EL (cell line): ENCODE data around the gene PTPRN.
"Not testable (repeated sequence)": the region's sequence is repeated elsewhere in the genome, so short reads cannot be mapped to it uniquely, and the experiment has no call there.

Source experiments
- DNase-seq: peaks from one replicate; pipeline ENCODE4 v3.0.0-alpha.2; 2016

The PTPRN gene

GRCh38 chr2:219309278-219309677 lies at the start of gene PTPRN:
Gene PTPRN, minus strand, starts transcription at chr2:219309401. Its CDS starts 69 bp downstream, at chr2:219309332.
- no peak for DNase-seq

DNA sequence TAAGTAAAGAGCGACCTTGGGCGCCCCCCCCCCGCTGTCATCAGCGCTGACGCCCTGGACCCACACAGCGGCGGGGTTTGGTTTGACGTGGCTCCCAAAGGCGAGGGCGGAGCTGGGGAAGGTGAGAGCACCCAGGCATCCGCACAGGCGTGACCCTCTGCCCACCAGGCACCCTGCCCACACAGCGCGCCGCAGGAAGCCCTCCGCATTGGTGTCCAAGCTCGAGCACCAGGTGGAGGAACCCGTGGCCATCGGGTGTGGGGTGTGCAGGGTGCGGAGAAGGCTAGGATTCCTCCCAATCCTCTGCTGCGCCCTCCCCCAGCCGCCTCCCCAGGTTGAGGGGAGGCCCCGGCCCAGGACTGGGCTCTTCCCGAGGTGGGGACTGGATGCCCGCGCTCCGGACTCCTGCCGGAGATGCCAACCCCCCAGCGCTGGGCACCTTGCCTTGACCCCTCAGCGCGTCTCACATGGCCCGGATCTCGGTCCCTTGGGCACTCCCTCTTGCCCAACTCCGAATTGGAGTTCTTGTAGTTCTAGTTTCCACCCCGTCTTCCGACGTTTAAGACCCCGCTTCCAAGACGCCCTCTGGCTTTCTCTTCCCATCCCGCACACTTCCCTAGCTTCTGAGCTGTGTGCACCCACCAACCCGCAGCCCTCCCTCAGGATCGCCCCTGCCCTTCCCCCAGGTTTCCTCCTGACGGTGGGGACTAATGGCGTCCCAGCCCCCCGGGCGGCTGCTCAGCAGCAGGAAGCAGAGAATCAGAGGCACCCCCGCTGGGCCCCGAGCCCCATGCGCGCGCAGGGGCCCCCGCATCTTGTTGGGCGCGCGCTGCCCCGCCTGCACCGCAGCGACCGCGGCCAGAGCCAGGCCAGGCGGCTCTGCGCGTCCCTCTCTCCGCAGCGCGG lies 49.2 kb upstream of the PTPRN start:
- no peak for DNase-seq

- no peak for DNase-seq
These were observed 47.6 kb upstream of the PTPRN start for GRCh38 chr2:219356834-219357233.

- DNase-seq, result no peak
These were observed 45.4 kb upstream of the PTPRN start for GRCh38 chr2:219354582-219354981.

DNA sequence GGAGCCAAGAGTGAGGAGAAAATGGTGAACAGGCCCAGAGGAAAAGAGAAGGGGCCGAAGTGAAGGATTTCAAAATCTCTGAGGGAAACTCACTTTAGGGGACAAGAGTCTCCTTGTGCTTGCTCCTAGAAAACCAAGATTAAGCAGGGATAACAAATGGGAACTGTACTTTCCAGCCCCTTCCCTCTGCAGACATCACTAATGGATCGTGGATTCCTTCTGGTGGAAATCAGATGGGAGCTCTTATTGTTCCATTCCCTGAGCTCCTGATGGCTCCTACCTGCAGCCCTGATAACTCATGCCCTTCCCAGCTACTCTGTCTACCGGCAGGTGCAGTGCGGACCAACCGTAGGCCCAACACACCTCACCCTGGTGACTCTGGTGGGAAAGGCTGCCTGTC lies 43.9 kb upstream of the PTPRN start:
- no peak for DNase-seq

DNA sequence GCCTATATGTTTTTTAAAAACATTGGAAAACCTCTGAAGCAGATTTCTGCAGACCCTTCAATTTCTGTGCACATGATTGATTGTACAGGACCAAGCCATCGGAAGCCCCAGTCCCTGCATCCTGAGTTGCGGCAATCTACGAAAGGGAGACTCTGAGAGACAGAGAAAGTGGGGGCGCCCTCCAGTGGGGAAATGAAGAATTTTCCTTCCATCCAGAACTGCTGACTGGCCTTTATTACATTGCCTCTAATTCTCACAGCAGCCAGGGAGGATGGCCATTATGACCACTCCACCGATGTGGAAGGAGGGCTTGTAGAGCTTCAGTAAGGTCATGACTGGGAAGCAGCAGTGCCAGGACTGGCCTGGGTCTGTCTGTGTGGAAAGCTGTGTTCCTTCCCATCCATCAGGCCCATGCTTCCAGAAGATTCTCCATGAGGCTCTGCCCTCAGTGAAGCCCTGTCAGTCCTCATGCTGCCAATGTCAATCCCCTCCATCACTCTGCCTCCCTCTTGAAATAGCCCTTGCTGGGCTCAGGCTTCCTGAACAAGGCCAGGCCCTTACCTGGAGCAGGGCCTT lies 43.3 kb upstream of the PTPRN start:
- peak; percentile 66 for DNase-seq

- DNase-seq, result peak; percentile 42
These were observed 41.6 kb upstream of the PTPRN start for GRCh38 chr2:219350710-219351221.

DNA sequence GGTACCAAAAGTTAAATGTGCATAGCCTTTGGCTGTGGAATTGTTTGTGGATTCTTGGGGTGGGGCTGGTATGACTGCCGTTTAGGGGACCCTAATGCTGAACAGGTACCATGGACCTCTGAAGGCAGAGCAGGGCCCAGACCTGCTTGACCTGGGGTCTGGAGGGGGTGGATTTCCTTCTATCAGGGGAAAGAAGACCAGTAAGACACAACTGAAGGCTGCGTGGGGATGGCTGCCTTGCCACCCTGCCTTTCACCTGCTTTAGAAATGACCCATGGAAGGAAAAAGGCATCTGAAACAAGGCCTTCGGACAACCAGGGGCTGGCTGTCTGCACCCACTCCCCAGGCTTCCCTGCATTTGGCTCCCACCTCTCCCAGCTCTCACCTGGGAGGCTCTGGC lies 41.0 kb upstream of the PTPRN start:
- no peak for DNase-seq

DNA sequence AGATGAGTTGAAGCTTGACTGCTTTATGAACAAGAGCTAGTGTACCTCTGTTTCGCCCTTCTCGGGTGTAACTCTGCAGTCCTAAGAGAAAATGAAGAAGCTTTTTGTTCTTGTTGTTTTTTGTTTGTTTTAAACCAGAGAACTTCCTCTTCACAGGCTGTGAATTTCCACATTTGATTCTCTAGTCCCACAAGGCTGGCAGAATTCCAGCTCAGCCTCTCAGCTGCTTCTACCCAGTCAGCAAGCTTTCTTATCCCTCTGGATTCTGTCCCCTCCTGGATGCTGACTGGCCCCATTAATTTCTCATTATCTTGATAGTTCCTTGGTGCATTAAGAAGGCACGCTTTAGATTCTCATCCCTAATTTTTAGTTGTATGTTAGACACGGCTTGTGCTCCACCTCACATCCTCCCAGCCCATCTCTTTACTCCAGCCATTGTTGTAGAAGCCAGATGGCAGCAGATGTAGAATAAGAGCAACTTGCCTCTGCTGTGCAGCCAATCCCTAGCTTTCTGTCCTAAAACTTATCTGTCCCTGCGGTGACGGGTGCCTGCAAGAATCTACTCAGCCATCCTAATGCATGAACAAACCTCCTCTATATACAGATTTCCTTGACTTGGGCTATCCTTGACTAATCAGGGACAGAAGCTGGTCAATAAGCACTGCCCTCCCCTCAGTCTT lies 35.7 kb upstream of the PTPRN start:
- DNase-seq, result no peak

DNA sequence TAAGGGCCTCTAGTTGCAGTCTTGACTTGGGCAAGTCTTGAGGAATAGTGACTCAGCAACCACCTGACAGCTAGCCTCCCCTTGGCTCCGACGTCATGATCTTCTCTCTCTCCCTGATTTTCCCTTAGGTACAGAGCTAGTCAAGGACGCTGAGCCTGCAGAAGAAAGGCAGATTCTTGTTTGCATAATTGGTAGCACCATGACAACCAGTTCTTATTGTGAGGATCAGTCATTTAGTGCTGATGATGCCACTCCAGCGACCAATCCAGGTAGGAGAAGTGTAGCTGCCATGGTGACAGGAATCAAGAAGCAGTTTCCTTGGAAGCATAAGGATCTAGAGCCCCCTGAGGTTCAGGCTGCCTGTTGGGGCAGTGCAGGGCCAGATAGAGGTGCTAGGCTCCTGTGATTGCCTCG lies 26.2 kb upstream of the PTPRN start:
- no peak for DNase-seq

- no peak for DNase-seq
These were observed 24.9 kb upstream of the PTPRN start for GRCh38 chr2:219334076-219334475.

- DNase-seq, result no peak
These were observed 23.3 kb upstream of the PTPRN start, which contains the start of gene RESP18 for GRCh38 chr2:219332542-219332941. Gene RESP18, minus strand, starts transcription at chr2:219332744.

GRCh38 chr2:219331560-219332213 lies 22.5 kb upstream of the PTPRN start:
- no peak for DNase-seq

- DNase-seq, result no peak
These were observed 18.5 kb upstream of the PTPRN start for GRCh38 chr2:219327719-219328118.

DNA sequence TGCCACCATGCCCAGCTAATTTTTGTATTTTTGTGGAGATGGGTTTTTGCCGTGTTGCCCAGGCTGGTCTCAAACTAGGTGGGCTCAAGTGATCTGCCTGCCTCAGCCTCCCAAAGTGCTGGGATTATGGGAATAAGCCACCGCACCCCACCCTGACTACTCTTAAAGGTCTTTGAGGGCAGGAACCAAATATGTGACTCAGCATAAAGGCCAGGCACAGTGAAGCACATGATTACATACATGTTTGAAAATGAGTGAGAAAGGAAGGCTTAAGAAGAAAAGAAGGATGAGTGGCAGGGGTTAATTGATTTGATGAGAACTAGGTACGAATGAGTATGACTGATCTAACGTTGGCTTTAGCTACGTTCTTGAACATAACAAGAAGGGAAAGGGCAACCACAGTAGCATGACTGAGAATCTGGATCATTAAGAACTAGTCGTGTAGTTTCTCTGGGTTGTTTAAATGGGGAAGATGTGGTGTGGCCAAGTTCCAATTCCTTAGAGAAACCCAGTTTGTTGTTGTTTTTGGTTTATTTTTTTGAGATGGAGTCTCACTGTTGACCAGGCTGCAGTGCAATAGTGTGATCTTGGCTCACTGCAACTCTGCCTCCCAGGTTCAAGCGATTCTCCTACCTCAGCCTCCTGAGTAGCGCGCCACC lies 16.6 kb upstream of the PTPRN start:
- no peak for DNase-seq

GRCh38 chr2:219325136-219325535 lies 15.9 kb upstream of the PTPRN start:
- no peak for DNase-seq

DNA sequence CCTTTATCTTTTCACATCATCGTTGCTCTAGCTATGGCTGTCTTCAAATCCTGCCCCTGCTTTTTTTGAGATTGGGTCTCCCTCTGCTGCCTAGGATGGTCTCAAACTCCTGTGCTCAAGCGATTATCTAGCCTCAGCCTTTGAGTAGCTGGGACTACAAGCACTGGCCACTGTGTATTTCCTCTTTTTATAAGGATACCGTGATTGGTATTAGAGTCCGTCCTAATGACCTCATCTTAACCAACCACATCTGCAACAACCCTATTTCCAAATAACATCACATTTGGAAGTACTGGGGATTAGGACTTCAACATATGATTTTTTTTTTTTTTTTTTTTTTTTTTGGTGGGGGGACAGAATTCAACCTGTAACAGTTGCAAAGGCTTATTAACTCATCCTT lies 14.2 kb upstream of the PTPRN start:
- no peak for DNase-seq

DNA sequence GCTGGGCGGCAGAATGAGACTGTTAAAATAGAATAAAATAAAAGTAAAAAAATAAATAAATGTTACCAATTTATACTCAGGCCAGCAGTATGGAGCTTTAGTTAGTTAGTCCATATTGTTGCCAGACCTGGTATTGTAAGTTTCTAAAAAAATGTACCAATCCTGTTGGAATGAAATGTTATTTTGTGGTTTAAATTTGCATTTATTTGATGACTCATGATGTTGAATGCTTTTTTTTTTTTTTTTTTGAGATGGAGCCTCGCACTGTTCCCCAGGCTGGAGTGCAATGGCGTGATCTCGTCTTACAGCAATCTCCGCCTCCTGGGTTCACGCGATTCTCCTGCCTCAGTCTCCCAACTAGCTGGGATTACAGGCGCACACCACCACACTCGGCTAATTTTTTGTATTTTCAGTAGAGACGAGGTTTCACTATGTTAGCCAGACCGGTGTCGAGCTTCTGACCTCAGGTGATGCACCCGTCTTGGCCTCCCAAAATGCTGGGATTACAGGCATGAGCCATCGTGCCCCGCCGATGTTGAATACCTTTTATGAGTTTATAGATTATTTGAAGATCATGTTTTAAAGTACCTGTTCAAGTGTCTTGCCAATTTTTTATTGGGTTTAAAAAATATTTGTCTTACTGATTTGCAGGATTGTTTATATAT lies 5.7 kb upstream of the PTPRN start:
- no peak for DNase-seq

DNA sequence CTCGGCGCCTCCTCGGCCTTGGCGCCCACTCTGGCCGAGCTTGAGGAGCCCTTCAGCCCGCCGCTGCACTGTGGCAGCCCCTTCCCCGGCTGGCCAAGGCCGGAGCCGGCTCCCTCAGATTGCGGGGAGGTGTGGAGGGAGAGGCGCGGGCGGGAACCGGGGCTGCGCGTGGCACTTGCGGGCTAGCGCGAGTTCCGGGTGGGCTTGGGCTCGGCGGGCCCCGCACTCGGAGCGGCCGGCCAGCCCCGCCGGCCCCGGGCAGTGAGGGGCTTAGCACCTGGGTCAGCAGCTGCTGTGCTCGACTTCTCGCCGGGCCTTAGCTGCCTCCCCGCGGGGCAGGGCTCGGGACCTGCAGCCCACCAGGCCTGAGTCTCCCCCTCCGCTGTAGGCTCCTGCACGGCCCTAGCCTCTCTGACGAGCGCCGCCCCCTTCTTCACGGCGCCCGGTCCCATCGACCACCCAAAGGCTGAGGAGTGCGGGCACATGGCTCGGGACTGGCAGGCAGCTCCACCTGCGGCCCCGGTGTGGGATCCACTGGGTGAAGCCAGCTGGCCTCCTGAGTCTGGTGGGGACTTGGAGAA lies 3.6 kb upstream of the PTPRN start:
- not testable (repeated sequence) for DNase-seq

DNA sequence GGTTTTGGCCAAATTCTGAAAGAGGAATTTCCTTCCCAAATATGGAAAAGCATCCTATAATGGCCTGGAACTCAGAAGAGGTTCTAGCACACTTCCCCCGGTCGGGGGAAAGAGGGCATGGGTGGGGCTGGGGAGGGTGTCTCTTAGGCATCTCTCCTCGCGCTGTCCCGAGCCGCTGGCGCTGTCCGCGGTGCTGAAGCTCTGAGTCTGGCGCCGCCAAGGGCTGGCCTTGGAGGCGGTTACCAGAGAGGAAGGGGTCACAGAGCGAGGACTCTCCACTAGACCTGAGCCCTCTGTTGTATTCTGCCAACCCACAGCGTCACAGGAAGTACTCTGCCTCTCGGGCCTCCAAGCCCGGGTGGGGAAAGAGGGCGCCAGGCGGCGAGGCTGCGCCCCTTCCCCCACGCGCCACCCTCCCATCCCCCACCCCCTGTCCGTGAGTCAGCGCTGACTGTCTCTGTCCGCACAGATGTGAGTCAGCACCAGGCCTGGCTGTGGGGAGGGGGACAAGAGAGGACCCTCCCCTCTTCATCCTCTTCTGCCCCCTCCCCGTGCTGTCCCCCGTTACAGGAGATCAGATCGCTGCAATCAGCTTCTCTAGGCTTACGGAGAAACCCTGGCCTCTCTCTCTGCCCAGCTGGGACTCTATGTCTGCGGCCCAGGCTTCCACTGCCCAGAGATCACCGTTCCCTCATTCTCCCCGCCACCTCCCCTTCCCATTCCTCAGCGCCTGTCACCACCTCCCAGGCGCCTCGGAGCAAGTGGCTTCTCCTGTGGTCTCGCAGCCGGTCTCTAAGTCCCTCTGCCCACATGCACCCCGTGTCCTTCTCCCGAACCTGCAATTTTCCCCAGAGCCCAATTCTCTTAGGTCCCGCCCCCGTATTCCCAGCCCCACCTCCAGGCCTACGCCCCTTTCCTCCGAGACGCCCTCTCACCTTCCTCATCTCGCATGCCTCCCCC lies 779 bp downstream of the PTPRN start:
- peak; percentile 67 for DNase-seq
